Loucy (cell line): ENCODE measurements around the gene AHCYL1.

Source experiments
- H2AFZ ChIP-seq: fragments of 200-600 bp; sonication (generic); 2 replicates; pipeline ENCODE4 v1.6.0; 2016; ENCODE audit warnings: antibody characterized with exemption, mild to moderate bottlenecking, low read length, moderate library complexity
- H3F3A ChIP-seq: fragments of 200-600 bp; 2 replicates; pipeline ENCODE4 v1.6.0; 2016; ENCODE audit warnings: antibody characterized with exemption, low read depth, mild to moderate bottlenecking
- H3K27me3 ChIP-seq: fragments of 200-600 bp; sonication (generic); 2 replicates; pipeline ENCODE4 v1.6.1; 2014; ENCODE audit warnings: low read length, mild to moderate bottlenecking; ENCODE audit not compliant: insufficient read depth, poor library complexity, severe bottlenecking
- H3K36me3 ChIP-seq: fragments of 200-600 bp; sonication (generic); 2 replicates; pipeline ENCODE4 v1.6.1; 2016; ENCODE audit warnings: low read length; ENCODE audit not compliant: insufficient read depth
- H3K4me1 ChIP-seq: fragments of 200-600 bp; sonication (generic); 2 replicates; pipeline ENCODE4 v1.5.1; 2014; ENCODE audit warnings: low read length, mild to moderate bottlenecking; ENCODE audit not compliant: insufficient read depth, poor library complexity, severe bottlenecking
- H3K4me2 ChIP-seq: fragments of 200-600 bp; sonication (generic); 2 replicates; pipeline ENCODE4 v1.6.0; 2014; ENCODE audit warnings: antibody characterized with exemption, low read length, low read depth, mild to moderate bottlenecking; ENCODE audit not compliant: poor library complexity, severe bottlenecking
- H3K4me3 ChIP-seq: fragments of 200-600 bp; sonication (generic); 2 replicates; pipeline ENCODE4 v1.5.1; 2014; ENCODE audit warnings: low read length, mild to moderate bottlenecking, mixed read lengths; ENCODE audit not compliant: poor library complexity, severe bottlenecking
- H3K79me2 ChIP-seq: fragments of 200-600 bp; sonication (generic); 2 replicates; pipeline ENCODE4 v1.6.1; 2014; ENCODE audit warnings: low read length; ENCODE audit not compliant: insufficient read depth
- H3K9ac ChIP-seq: fragments of 200-600 bp; sonication (generic); 2 replicates; pipeline ENCODE4 v1.6.0; 2014; ENCODE audit warnings: mild to moderate bottlenecking, low read depth, low read length, moderate library complexity; ENCODE audit not compliant: poor library complexity, severe bottlenecking
- H3K9me2 ChIP-seq: fragments of 200-600 bp; sonication (generic); replicated peaks from 2 replicates; pipeline ENCODE4 v1.6.1; 2016; ENCODE audit warnings: low read depth, low read length, mixed read lengths
- H3K9me3 ChIP-seq: fragments of 200-600 bp; sonication (generic); 2 replicates; pipeline ENCODE4 v1.6.1; 2014; ENCODE audit warnings: mild to moderate bottlenecking, antibody characterized with exemption, low read length, low read depth; ENCODE audit not compliant: insufficient read depth
- H4K20me1 ChIP-seq: fragments of 200-600 bp; sonication (generic); 2 replicates; pipeline ENCODE4 v1.6.0; 2014; ENCODE audit warnings: antibody characterized with exemption, low read length, mild to moderate bottlenecking; ENCODE audit not compliant: insufficient read depth, poor library complexity, severe bottlenecking
- EZH2phosphoT487 ChIP-seq: fragments of 200-600 bp; IDR thresholded peaks from 2 replicates; pipeline ENCODE4 v1.6.1; 2018; ENCODE audit warnings: antibody characterized with exemption, mild to moderate bottlenecking, moderate library complexity, borderline replicate concordance
- TF ChIP-seq, protein P1 (sequence below): fragments of 200-600 bp; sonication (generic); conservative IDR thresholded peaks from 2 replicates; pipeline ENCODE4 v1.5.1; 2014; ENCODE audit warnings: mild to moderate bottlenecking, antibody characterized with exemption, low read length

The AHCYL1 gene

DNA sequence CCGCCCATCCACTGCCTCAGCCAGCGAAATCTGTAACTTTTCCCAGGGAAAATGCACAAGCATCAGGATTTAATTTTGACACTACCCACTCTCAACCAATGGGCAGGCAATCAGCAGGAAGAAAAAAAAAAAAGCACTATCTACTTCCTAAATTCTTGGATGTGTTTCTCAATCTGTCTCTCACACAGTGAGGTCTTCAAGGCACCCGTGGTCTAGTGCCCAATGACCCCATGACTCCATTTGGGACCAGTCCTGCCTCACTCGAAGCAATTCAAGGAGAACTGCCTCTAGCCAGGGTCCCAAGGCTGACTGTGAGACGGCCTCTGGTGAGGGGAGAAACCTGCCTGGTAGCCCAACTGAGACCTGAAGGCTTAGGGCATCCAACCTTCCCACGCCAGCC, 38.1 kb upstream of the AHCYL1 start:
- 0 out of 2 replicates have a peak overlapping the region, but pooled peaks have one; percentile 16 for H2AFZ ChIP-seq
- H3K36me3 ChIP-seq, result no peaks in the 10 kb centered on the region
- H3K9me3 ChIP-seq, result no peaks in the 10 kb centered on the region
- no peak for TF ChIP-seq EZH2phosphoT487
- TF ChIP-seq, protein P1, sequence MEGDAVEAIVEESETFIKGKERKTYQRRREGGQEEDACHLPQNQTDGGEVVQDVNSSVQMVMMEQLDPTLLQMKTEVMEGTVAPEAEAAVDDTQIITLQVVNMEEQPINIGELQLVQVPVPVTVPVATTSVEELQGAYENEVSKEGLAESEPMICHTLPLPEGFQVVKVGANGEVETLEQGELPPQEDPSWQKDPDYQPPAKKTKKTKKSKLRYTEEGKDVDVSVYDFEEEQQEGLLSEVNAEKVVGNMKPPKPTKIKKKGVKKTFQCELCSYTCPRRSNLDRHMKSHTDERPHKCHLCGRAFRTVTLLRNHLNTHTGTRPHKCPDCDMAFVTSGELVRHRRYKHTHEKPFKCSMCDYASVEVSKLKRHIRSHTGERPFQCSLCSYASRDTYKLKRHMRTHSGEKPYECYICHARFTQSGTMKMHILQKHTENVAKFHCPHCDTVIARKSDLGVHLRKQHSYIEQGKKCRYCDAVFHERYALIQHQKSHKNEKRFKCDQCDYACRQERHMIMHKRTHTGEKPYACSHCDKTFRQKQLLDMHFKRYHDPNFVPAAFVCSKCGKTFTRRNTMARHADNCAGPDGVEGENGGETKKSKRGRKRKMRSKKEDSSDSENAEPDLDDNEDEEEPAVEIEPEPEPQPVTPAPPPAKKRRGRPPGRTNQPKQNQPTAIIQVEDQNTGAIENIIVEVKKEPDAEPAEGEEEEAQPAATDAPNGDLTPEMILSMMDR, result no peak
- no peaks in the 10 kb centered on the region for H3K27me3 ChIP-seq
- H4K20me1 ChIP-seq, result no peaks in the 10 kb centered on the region
- no peak overlapping the region for H3K4me2 ChIP-seq
- H3F3A ChIP-seq, result peaks cover 3% of the 10 kb centered on the region; the same call in 1 of the 2 replicates
- H3K79me2 ChIP-seq, result no peaks in the 10 kb centered on the region
- H3K4me1 ChIP-seq, result peaks cover 15% of the 10 kb centered on the region
- no peaks in the 10 kb centered on the region for H3K9me2 ChIP-seq
- no peak overlapping the region for H3K4me3 ChIP-seq
- H3K9ac ChIP-seq, result no peak overlapping the region

DNA sequence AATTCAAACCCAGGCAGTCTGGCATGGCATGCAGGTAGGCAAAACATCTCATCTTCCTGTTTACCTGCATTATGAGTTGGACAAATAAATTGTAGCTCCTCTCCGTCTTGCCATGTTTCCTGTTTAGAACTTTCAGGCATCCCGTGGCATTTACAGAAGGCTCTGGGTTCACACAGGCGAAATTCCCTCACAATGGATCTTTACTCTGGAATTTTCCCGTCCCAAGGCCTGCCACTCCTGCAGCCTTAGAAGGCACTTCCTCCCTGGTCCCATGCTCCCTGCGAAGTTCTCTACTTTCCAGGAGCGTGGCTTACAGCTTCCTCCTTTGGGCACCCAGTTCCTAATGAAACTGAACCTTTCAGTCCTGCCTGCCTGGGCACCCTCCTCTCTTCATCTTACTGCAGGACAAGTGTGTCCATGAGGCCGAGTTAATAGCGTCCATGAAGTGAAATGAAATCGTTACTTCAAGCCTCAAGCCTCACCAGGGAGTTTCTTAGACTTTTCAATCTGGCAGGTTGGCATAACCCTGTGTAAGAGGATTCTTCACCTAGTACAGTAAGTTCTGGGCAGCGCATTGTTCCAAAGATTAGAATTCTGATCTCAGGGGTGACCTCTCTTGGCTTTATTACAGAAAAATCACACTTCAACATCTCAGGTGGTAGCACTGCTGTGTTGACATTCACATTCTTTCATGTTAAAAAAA, 36.8 kb upstream of the AHCYL1 start:
- no peak overlapping the region for H2AFZ ChIP-seq
- TF ChIP-seq EZH2phosphoT487, result no peak
- TF ChIP-seq, protein P1, result no peak
- no peaks in the 10 kb centered on the region for H4K20me1 ChIP-seq
- H3K4me3 ChIP-seq, result no peak overlapping the region
- H3K4me2 ChIP-seq, result no peak overlapping the region
- no peaks in the 10 kb centered on the region for H3K79me2 ChIP-seq
- no peaks in the 10 kb centered on the region for H3K27me3 ChIP-seq
- H3F3A ChIP-seq, result peaks cover 3% of the 10 kb centered on the region; the same call in 1 of the 2 replicates
- no peaks in the 10 kb centered on the region for H3K9me3 ChIP-seq
- peaks cover 15% of the 10 kb centered on the region for H3K4me1 ChIP-seq
- no peaks in the 10 kb centered on the region for H3K36me3 ChIP-seq
- H3K9ac ChIP-seq, result no peak overlapping the region
- no peaks in the 10 kb centered on the region for H3K9me2 ChIP-seq

DNA sequence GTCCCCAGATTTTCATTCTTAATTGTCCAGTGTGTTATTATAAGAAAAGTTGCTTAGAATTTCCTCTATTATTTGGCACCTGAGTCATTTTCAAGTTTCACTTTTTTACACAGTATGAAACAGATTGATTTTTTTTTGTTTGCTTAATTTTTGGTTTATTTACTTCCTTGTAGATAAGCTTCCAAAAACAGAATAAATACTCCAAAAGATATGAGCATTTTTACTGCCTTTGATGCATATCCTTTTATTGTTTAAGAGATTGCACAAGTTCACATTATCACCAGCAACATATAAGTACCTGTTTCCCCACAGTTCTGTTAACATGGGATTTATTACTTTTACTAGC, 36.3 kb upstream of the AHCYL1 start:
- H3K79me2 ChIP-seq, result no peaks in the 10 kb centered on the region
- TF ChIP-seq, protein P1, result no peak
- TF ChIP-seq EZH2phosphoT487, result no peak
- H4K20me1 ChIP-seq, result no peaks in the 10 kb centered on the region
- no peak overlapping the region for H3K4me3 ChIP-seq
- H3F3A ChIP-seq, result peaks cover 3% of the 10 kb centered on the region; the same call in 1 of the 2 replicates
- H3K9me2 ChIP-seq, result no peaks in the 10 kb centered on the region
- no peaks in the 10 kb centered on the region for H3K36me3 ChIP-seq
- H3K9me3 ChIP-seq, result no peaks in the 10 kb centered on the region
- peaks cover 15% of the 10 kb centered on the region for H3K4me1 ChIP-seq
- H3K9ac ChIP-seq, result no peak overlapping the region
- no peak overlapping the region for H2AFZ ChIP-seq
- H3K27me3 ChIP-seq, result no peaks in the 10 kb centered on the region
- H3K4me2 ChIP-seq, result no peak overlapping the region
